Ishikawa (cell line): ENCODE measurements around the gene QPCT.

Experiments used
- CEBPB ChIP-seq: IDR thresholded peaks from 2 replicates; pipeline ENCODE4 v1.6.1; 2012
- CREB1 ChIP-seq: IDR thresholded peaks from 2 replicates; pipeline ENCODE4 v1.6.1; 2012; ENCODE audit warnings: low read depth
- EGR1 ChIP-seq: IDR thresholded peaks from 2 replicates; pipeline ENCODE4 v1.6.1; 2012
- EP300 ChIP-seq: IDR thresholded peaks from 2 replicates; pipeline ENCODE4 v1.6.1; 2012; ENCODE audit warnings: borderline replicate concordance
- FOXM1 ChIP-seq: IDR thresholded peaks from 2 replicates; pipeline ENCODE4 v1.6.1; 2012; ENCODE audit warnings: low read depth, borderline replicate concordance
- MAX ChIP-seq: IDR thresholded peaks from 2 replicates; pipeline ENCODE4 v1.6.1; 2012
- NFIC ChIP-seq: IDR thresholded peaks from 2 replicates; pipeline ENCODE4 v1.6.1; 2012
- RAD21 ChIP-seq: IDR thresholded peaks from 2 replicates; pipeline ENCODE4 v1.6.1; 2012; ENCODE audit warnings: low read depth
- REST ChIP-seq: IDR thresholded peaks from 2 replicates; pipeline ENCODE4 v1.6.1; 2012; ENCODE audit warnings: low read depth, mild to moderate bottlenecking
- TAF1 ChIP-seq: IDR thresholded peaks from 2 replicates; pipeline ENCODE4 v1.6.1; 2012; ENCODE audit warnings: low read depth, mild to moderate bottlenecking
- TCF12 ChIP-seq: IDR thresholded peaks from 2 replicates; pipeline ENCODE4 v1.6.1; 2012; ENCODE audit warnings: low read depth
- TEAD4 ChIP-seq: IDR thresholded peaks from 2 replicates; pipeline ENCODE4 v1.6.1; 2012
- USF1 ChIP-seq: IDR thresholded peaks from 2 replicates; pipeline ENCODE4 v1.6.1; 2012
- YY1 ChIP-seq: IDR thresholded peaks from 2 replicates; pipeline ENCODE4 v1.6.1; 2012; ENCODE audit warnings: low read depth
- ZBTB7A ChIP-seq: IDR thresholded peaks from 2 replicates; pipeline ENCODE4 v1.6.1; 2012; ENCODE audit warnings: low read depth

Gene QPCT

DNA sequence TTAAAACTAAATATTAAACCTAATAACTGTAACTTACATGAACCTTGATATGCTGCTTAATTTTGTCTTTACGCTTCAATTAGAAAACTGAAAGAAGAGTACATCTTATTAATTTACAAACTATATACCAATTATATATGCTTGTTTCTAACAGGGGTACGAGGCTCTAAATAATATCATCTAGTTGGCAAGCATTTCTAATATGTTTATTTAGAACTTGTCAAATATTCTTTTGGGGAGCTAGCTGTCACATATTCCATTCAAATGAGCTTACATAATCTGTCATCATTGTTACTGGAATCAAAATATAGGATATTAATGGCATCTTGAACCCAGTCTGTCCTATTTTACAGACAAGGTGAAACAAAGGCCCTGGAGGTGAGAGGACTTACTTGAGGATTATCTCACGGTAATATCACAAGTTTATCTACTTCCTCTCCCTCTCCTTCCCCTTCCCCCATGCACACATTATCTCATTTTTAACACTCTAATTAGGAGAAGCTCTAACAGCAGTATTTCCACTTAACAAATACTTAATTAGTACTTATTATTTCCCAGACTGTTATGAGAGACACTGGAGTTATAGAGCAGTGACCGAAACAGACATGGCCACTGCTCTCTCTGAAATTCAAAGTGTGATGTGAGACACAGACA is 23.3 kb upstream of the QPCT start:
- no peak for TF ChIP-seq ZBTB7A
- no peak for TF ChIP-seq CREB1
- TF ChIP-seq TCF12: no peak
- TF ChIP-seq RAD21: no peak
- no peak for TF ChIP-seq TAF1
- no peak for TF ChIP-seq CEBPB
- TF ChIP-seq EGR1: no peak
- no peak for TF ChIP-seq MAX

- TF ChIP-seq EGR1 (no peak), MAX (no peak), ZBTB7A (no peak), YY1 (no peak), FOXM1 (no peak), EP300 (no peak), CEBPB (no peak), CREB1 (no peak), TAF1 (no peak), REST (no peak), USF1 (no peak), TEAD4 (no peak), TCF12 (no peak), RAD21 (no peak), NFIC (no peak)
Measured at GRCh38 chr2:37322368-37322767, 22.1 kb upstream of the QPCT start.

DNA sequence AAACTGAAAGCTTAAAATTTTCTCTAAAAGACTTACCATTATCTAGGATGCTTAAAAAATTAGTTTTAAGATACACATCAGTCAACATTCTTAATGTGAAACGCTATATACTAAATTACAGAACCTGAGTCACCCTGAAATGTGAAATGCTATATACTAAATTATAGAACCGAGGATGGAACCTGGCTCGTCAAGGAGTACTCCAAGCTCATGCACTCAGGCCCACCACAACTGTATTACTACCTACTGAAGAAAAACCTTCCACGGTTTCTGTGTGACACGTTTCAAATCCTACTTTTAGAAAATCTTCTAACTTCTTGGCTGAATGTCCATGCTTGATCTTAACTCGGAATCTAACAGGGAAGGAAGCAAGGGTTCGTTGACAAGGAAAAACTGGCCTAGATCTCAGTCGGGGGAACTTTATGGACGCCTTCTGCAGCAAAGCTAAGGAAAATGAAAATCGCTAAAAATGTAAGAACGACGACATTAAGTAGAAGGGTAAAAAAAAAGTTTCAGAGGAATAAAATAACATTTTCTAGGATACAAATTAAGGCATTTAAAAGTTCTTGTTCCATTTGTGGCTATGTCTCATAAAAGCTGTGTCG is 21.2 kb upstream of the QPCT start:
- TF ChIP-seq USF1 (no peak), EP300 (no peak), TEAD4 (no peak), TAF1 (no peak), REST (no peak), EGR1 (no peak), ZBTB7A (no peak), TCF12 (no peak), CEBPB (no peak), FOXM1 (no peak), MAX (no peak), NFIC (no peak), RAD21 (no peak), CREB1 (no peak), YY1 (no peak)

DNA sequence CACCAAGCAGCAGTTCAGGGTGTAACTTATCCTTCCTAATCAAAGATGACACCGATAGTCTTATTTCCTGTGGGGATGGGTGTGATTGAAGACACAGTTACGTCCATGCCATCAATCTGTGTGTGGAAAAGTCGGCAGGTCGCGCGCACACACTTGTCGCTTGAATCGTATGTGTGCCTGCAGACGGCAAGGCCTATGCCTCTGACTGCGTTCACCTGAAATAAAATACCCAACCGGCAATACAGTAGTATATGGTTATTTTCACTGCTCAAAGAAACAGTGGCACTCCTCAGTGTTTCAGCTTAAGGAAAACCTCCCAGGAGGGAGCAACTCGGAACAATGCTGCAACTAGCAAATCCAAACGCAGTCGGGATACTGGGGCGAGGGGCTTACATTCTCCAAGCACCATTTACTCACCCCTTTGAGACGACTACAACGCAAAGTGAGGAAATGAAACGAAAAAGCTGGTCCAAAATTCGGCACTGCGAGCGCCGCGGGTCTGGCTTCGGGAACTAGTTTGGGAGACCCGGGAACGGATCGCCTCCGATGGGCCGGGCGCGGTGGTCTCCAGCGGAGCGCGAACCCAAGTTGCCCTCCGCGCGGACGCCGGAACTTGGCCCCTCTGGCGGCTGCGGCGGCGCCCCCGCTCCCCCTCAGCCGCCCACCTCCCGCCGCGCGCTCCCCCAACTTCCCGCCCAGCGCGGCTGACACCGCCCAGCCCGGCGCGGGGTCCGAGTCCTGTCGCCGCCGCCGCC is 20.5 kb upstream of the QPCT start:
- no peak for TF ChIP-seq CEBPB
- peak; percentile 18; the same call in 1 of the 2 replicates for TF ChIP-seq EGR1
- TF ChIP-seq ZBTB7A: peak; percentile 81
- no peak for TF ChIP-seq TCF12

DNA sequence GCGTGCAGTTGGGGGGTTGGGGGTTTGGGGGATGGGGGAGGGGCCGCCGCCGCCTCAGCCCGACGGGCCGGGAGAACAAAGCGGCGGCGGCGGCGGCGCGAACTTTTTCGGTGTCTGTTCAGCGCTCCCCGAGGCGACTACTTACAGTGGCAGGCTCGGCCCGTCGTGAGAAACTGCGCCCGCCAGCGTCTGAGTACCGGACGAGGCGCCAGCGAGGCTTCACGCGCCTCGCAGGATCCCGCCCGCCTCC is 20.0 kb upstream of the QPCT start:
- TF ChIP-seq TCF12 (no peak), MAX (peak; percentile 12), FOXM1 (no peak)
